Measurements from ENCODE around the gene SNED1. TPM values are rescaled to one million over a fixed set of nuclear protein-coding genes. Genes with fewer than 3 reads are reported as not detected.

The SNED1 gene
- total RNA-seq, 3 donors from 2014 or later = 27.1 to 46.9 (median 35.2) TPM

DNA sequence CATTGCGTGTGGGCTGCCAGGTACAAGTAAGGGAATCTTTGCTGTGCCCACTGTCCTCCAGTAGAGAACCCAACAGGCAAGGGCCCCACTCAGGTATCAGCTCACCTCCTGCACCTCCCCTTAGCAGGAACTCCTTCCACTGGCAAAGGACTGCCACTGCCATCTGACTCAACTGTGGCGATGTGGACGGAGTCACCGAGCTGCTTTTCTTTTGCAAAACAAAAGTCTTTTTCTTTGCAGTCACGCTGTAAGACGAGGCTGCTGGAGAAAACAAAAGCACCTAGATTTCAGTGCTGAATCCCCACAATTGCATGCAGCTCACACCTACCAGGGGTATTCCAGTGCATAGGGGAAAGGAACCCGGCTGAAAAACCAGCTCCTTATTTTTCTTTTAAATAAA lies 95.8 kb downstream of the SNED1 start:
- Histone ChIP-seq H3K4me1 (no peaks in the 10 kb centered on the region), H3K9me3 (no peaks in the 10 kb centered on the region), H3K36me3 (peaks cover 10% of the 10 kb centered on the region), H3K27me3 (no peaks in the 10 kb centered on the region), H3K4me3 (no peak overlapping the region), H3K27ac (no peak overlapping the region)
- DNase-seq (ENCODE audit: low spot score in 2 of 2) = no peak
- TF ChIP-seq, protein P1, sequence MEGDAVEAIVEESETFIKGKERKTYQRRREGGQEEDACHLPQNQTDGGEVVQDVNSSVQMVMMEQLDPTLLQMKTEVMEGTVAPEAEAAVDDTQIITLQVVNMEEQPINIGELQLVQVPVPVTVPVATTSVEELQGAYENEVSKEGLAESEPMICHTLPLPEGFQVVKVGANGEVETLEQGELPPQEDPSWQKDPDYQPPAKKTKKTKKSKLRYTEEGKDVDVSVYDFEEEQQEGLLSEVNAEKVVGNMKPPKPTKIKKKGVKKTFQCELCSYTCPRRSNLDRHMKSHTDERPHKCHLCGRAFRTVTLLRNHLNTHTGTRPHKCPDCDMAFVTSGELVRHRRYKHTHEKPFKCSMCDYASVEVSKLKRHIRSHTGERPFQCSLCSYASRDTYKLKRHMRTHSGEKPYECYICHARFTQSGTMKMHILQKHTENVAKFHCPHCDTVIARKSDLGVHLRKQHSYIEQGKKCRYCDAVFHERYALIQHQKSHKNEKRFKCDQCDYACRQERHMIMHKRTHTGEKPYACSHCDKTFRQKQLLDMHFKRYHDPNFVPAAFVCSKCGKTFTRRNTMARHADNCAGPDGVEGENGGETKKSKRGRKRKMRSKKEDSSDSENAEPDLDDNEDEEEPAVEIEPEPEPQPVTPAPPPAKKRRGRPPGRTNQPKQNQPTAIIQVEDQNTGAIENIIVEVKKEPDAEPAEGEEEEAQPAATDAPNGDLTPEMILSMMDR (IDR thresholded peaks at IDR 0.05) = no peak
- no peak for TF ChIP-seq POLR2AphosphoS5 (IDR thresholded peaks at IDR 0.05)
- no peak for TF ChIP-seq POLR2A (IDR thresholded peaks at IDR 0.05)
- intact Hi-C loops (cut with DNase I; ENCODE audit: low total_unique reads) = no loop called here

DNA sequence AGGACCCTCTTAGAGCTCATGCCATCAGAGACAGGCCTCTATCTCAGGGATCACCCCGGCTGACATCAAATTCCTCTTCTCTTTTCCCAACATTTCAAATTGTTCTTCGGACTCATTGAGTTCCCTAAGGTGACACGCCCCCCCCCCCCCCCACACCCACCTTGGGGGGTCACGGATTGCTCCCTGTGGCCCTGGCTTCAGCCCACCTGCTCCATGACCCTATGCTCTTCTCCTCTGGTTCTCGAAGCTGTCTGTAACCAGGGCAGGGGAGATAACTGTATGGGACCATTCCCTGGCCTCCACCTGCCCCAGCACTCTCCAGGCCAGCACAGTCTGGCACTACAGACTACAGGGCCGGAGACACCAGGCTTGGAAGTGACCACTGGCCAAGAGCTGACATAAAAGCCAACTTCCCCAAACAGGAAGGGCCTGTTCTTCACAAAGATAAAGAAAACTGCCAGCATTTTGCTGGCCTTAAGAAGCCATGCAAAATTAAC lies 96.6 kb downstream of the SNED1 start:
- peaks cover 5% of the 10 kb centered on the region for H3K36me3 ChIP-seq
- no peaks in the 10 kb centered on the region for H3K9me3 ChIP-seq
- no peaks in the 10 kb centered on the region for H3K4me1 ChIP-seq
- H3K27ac ChIP-seq = no peak overlapping the region
- H3K27me3 ChIP-seq = no peaks in the 10 kb centered on the region
- TF ChIP-seq, protein P1 (IDR thresholded peaks at IDR 0.05) = no peak
- no peak for TF ChIP-seq POLR2AphosphoS5 (IDR thresholded peaks at IDR 0.05)
- TF ChIP-seq POLR2A (IDR thresholded peaks at IDR 0.05) = no peak
- DNase-seq (ENCODE audit: low spot score in 2 of 2) = no peak
- no peak overlapping the region for H3K4me3 ChIP-seq
- intact Hi-C loops (cut with DNase I; ENCODE audit: low total_unique reads) = no loop called here

DNA sequence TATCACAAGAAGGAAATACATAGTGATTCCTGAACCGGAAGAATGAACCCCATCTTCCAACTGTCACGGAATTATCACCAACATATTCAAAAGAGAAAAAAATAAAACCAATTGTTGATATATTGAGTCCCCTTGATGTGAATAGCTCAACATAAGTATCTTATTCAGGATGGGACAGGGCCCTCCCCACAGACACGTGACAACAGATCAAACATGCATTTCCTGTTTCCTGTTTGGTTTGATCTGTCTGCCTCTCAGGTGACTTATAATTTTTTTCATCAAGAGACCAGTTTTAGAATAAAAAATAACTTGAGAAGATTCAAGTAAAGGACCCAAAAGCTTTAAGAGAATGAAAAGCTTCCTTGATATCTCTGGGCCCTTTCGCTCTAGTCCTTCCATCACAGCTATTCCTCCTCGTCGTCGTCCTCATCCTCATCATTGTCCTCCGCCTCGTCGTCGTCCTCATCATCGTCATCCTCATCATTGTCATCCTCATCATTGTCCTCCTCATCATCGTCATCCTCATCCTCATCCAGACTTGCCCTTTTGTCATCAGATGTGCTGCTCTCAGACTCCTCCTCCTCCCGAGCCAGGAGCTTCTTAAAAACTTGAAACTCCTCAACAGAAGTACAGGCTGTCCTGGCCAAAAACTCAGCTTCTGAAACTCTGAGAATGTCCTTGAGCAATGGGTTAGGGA lies 97.3 kb downstream of the SNED1 start:
- Histone ChIP-seq H3K4me3 (no peak overlapping the region), H3K9me3 (no peaks in the 10 kb centered on the region), H3K27ac (no peak overlapping the region), H3K36me3 (peaks cover 5% of the 10 kb centered on the region), H3K27me3 (no peaks in the 10 kb centered on the region), H3K4me1 (no peaks in the 10 kb centered on the region)
- TF ChIP-seq POLR2AphosphoS5 (IDR thresholded peaks at IDR 0.05) = no peak
- TF ChIP-seq, protein P1 (IDR thresholded peaks at IDR 0.05) = no peak
- TF ChIP-seq POLR2A (IDR thresholded peaks at IDR 0.05) = no peak
- intact Hi-C loops (cut with DNase I; ENCODE audit: low total_unique reads) = no loop called here
- no peak for DNase-seq (ENCODE audit: low spot score in 2 of 2)

DNA sequence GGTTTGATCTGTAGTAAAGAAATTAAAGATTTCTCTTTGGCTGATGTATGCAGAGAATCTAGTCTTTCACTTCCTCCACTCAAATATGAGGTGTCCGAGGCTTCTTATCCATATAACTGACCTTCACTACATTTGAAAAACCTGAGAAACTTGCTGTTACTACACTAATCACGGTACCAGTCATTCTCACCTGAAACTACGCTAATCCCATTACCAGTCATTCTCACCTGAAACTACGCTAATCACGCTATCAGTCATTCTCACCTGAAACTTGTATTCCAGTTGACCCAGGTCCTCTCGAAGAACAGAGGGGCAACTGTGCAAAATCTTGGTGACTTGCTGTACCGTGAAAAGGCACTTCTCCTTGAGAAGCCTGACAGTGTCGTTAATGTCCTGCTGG lies 98.6 kb downstream of the SNED1 start:
- H3K27me3 ChIP-seq = no peaks in the 10 kb centered on the region
- no peaks in the 10 kb centered on the region for H3K4me1 ChIP-seq
- no peak overlapping the region for H3K4me3 ChIP-seq
- intact Hi-C loops (cut with DNase I; ENCODE audit: low total_unique reads) = no loop called here
- H3K36me3 ChIP-seq = peaks cover 5% of the 10 kb centered on the region
- DNase-seq (ENCODE audit: low spot score in 2 of 2) = no peak
- no peak overlapping the region for H3K27ac ChIP-seq
- H3K9me3 ChIP-seq = no peaks in the 10 kb centered on the region
- no peak for TF ChIP-seq POLR2AphosphoS5 (IDR thresholded peaks at IDR 0.05)

DNA sequence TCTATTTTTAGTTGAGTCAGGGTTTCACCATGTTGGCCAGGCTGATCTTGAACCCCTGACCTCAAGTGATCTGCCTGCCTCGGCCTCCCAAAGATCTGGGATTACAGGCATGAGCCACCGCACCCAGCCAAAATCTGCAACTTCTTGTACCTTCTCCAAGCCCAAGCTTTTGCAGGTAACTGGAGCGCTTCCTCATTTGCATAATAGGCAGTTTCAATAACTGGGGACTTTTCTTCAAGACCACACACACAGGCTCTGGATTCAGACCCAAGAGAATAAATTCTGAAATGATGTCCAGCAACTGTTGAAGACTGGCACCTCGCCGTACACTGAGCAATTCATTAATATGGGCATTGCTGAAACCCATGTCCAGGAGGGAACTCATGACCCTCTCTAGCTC lies 100.8 kb downstream of the SNED1 start:
- TF ChIP-seq POLR2AphosphoS5 (IDR thresholded peaks at IDR 0.05) (no peak), POLR2A (IDR thresholded peaks at IDR 0.05) (no peak)
- TF ChIP-seq, protein P1 (IDR thresholded peaks at IDR 0.05) = no peak
- H3K36me3 ChIP-seq = peaks cover 5% of the 10 kb centered on the region
- H3K4me3 ChIP-seq = no peak overlapping the region
- H3K9me3 ChIP-seq = no peaks in the 10 kb centered on the region
- H3K27me3 ChIP-seq = no peaks in the 10 kb centered on the region
- H3K27ac ChIP-seq = no peak overlapping the region
- intact Hi-C loops (cut with DNase I; ENCODE audit: low total_unique reads) = no loop called here
- H3K4me1 ChIP-seq = no peaks in the 10 kb centered on the region
- DNase-seq (ENCODE audit: low spot score in 2 of 2) = no peak

All from breast epithelium (tissue), 4 donors.